GM19324 (cell line): ENCODE results near the gene NDUFB8.

ENCODE experiments used
- ATAC-seq: cut with Tn5 transposase; IDR thresholded peaks from one replicate; pipeline ENCODE4 v1.9.1; 2021; ENCODE audit warnings: mild to moderate bottlenecking, moderate library complexity; ENCODE audit not compliant: unreplicated experiment, low FRiP score

NDUFB8 gene

DNA sequence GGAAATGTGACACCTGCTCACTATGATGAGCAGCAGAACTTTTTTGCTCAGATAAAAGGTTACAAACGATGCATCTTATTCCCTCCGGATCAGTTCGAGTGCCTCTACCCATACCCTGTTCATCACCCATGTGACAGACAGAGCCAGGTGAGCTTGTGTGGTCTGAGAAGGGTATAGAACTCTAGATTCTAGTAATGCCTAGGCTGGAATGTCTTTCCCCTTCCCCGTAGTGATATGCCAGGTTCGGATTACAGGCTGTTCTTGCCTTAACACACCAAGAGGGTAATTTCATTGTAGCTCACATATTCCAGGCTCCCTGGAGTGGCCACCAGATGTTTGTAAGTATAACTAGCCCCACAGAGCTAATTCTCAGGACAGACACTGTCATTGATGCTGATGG lies 15.3 kb upstream of the NDUFB8 start:
- no peak for ATAC-seq

DNA sequence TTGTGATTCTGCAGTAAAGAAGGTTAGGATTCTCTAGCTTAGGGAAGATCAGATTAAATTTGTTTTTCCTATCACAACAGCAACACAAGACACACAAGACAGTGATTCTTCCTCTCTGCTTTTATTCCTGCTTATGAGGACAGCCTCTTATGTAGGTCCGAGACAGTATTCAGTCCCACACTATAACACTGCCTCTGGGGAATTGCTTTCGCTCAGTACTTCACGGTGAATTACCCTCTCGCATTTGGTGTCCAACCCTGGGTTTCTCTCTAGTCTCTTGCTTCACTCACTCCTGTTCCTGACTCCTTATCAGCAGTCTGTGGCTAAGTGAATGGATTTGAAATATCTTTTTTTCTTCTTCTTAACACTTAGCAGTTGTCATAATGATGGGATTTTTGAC lies 7.8 kb upstream of the NDUFB8 start:
- ATAC-seq = no peak

DNA sequence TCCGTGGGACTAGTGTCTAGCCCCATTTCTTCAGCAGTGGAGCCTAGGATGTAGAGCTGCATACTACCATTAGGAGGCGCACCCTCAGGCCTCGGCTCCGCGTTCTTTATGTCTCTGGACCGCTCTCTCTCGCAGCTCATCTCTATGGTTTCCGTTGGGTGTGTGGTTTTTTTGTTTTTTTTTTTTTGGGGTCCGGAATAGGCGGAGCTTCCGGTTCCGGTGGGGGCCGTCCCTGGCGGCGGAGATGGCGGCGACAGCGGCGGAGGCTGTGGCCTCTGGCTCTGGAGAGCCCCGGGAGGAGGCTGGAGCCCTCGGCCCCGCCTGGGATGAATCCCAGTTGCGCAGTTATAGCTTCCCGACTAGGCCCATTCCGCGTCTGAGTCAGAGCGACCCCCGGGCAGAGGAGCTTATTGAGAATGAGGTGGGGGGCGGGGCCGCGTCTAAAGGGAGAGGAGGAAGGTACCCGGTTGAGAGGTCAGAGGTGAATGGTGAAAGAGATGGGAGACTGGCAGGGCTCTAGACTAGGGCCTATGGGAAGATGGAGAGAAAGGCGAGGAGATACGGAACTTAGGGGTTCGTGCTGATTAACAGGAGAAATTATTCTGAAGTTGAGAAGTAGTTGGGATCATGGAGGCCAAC lies 6.2 kb upstream of the NDUFB8 start, which contains the start of gene HIF1AN:
HIF1AN (plus strand) TSS at position 229 of the 639 bp plus-strand sequence; CDS start at position 245, 16 bp downstream.
- peak; percentile 97 for ATAC-seq

GRCh38 chr10:100535338-100535714 lies 5.7 kb upstream of the NDUFB8 start:
- ATAC-seq = peak; percentile 3

DNA sequence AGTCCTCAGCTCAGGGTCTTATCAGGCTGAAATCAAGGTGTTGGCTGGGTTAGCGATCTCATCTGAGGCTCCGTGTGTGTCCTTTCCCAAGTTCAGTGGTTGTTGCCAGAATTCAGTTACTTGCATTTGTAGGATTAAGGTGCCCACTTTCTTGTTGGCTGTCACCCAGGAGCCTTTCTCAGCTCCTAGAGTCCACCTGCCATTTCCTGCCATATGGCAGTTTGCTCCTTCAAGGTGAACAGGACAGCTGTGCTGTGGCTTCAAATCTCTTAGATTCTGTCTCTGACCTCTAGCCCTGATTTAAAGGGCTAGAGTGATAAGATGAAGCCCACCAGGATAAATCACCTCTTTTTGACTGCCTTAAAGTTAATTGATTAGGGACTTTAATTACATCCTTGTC lies 5.1 kb upstream of the NDUFB8 start:
- no peak for ATAC-seq

DNA sequence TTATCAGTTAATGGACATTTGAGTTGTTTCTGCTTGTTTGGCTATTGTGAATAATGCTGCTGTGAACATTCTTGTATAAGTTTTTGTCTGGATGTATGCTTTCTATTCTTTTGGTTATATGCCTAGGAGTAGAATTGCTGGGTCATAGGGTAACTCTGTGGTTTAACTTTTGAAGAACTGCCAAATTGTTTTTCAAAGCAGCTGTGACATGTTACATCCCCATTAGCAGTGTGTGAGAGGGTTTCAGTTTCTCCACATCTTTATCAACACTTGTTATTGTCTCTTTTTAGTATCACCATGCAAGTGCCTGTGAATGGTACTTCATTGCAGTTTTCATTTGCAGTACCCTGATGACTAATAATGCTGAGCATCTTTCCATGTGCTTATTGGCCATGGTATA lies 2.1 kb upstream of the NDUFB8 start:
- no peak for ATAC-seq

GRCh38 chr10:100528921-100529474 lies 673 bp downstream of the NDUFB8 start:
- ATAC-seq = peak; percentile 13

DNA sequence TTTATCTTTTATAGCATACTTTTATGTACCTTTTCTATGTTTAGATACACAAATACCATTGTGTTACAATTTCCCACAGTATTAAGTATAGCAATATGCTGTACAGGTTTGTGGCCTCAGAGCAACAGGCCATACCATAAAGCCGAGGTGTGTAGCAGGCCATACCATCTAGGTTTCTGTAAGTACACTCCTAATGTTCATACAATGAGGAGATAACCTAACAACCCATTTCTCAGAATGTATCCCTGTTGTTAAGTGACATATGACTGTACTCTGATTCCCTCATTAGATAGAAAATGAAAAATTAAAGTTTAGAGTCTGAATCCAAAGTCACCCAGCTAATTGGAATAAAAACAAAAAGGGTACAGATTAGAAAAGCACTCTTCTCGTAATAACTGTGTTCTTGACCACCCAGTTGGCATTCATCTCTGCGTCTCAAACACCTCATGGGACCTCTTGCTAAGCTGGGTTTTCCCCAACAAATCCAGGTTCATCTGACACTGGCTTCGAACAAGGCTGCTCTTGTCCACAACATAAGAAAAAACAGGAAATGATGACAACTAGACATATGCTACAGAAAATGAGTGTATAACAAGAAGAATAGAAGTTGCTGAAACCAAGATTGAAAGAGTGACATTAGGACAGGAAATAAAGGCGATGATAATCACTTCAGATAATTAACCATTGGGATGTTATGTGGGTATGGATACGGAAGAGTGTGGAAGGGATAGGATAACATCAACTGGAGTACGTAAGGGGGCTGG lies 1.4 kb downstream of the NDUFB8 start:
- no peak for ATAC-seq

GRCh38 chr10:100524638-100525037 lies 5.0 kb downstream of the NDUFB8 start:
- no peak for ATAC-seq

- ATAC-seq = no peak
Observed at GRCh38 chr10:100524206-100524605, 5.5 kb downstream of the NDUFB8 start.

DNA sequence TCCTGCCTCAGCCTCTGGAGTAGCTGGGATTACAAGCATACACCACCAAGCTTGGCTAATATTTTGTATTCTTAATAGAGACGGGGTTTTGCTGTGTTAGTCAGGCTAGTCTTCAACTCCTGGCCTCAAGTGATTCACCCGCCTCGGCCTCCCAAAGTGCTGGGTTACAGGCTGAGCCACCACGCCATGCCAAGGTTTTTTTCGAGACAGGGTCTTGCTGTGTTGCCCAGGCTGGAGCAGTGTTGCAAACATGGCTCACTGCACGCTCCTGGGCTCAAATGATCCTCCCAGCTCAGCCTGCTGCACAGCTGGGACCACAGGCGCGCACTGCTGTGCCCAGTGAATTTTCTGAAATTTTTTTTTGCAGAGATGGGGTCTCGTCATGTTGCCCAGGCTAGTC lies 6.7 kb downstream of the NDUFB8 start:
- ATAC-seq = no peak

DNA sequence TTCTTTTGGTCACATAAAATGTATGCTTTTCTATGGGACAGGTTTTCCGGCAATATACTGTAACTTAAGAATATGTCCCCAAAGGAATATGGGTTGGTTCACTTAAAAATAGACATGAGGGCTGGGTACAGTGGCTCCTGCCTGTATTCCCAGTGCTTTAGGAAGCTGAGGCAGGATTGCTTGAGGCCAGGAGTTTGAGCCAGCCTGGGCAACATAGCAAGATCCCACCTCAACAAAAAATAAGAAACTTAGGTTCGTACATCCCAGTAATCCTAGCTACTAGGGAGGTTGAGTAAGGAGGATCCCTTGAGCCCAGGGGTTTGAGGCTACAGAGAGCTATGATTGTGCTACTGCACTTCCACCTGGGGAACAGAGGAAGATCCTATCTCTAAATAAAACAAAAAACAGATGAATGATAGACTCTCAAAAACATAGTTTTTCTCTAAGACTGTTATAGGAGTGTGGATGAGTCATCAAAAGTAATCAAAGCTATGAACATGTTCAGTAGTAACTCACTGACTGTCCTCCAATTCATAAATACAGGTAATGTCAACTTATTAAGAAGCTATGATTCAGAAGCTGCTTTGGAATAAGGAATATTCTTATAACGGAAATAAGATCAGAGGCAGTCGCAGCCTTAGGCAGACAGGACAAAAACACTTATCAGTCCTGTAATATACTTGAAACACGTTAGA lies 7.4 kb downstream of the NDUFB8 start:
- no peak for ATAC-seq

DNA sequence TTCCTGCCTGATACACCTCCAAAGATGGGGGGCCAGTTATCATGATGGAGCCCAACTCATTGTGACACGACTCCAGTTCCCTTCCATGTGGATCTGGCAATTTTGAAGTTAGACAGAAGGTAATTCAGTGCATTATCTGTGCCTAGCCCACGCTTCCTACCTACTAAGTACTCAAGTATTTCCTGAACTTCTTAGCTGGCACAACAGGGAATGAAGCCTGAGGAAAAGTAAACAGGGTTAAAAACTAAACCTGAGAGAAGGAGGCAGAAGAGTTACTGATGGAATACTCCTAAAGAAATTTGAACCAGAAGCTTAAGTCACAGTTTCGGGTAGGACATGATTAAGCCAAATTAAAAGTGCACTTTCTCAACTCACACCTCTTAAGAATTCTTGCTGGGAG lies 8.9 kb downstream of the NDUFB8 start:
- ATAC-seq = no peak

DNA sequence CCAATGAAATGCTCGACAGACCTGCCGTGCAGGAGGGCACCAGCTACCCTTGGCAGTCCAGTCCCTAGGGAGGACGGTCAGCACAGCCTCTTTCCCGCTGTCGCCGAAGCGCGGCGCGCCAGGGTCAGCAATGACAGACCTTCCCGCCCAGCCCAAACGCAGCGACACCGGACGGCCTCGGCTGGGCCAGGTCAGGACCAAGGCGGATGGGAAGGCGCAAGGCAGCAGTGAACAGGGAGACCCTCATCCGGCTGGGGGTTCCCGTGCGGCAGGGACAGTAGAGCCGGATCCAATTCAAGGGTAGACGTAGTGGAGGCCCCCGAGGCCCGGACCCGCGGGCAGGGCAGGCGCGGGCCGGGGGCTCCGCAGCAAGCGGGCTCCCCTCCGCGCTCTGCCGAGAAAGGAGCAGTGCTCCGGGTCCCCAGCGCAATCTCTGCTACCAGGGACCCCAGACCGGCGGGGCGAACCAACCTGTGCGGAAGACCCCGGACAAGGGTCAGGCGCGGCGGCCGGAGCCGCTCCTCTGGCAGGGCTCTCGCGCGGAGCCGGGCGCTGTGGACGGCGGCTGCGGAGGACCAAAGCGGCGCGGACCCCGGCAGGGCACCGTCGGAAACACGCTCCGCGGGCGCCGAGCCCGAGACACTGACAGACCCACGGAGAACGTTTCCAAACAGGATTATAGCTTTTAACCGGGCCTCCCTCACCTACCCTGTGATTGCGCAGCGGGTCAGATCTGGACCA lies 10.2 kb downstream of the NDUFB8 start, which contains the start of gene SEC31B:
SEC31B (minus strand) TSS at position 551 of the 741 bp plus-strand sequence. CDS start 2,909 bp downstream, outside the sequence.
- ATAC-seq = no peak

- no peak for ATAC-seq
Observed at GRCh38 chr10:100518761-100519241, 10.9 kb downstream of the NDUFB8 start.

DNA sequence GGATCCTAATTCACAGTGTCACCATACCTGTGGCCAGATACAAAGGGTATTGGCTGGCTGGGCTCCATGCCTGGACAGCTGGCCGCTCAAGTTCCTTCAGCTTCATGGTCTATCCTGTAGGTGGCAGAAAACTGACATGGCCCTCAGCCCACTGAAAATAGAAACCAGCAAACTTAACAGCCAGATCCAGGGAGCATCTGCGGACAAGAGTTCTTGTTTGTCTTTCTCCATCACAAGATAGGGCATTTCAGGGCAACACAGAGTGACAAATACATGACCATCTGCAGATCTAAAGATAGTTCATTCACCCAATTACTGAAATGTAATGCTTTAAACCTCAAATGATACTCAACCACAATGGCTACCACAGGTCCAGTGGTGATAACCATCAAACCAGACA lies 12.8 kb downstream of the NDUFB8 start:
- ATAC-seq = no peak

DNA sequence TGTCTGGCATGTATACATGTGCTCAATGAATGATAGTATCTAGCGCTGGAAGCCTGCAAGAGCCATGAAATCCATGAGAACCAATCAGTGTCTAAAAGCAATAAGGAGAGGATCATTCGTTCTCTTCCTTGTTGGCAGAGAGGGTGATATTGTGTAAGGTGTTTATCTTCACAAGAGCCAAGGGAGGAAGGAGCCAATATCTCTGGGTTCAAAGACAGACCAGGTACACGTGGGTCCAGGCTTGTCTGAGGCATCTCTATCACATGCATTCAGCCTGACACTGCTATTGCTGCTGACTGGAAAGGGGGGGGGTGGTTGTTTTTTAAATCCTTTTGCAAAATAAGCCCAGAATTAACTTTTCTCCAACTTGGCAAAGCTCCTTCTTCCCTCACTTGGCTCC lies 14.1 kb downstream of the NDUFB8 start:
- ATAC-seq = no peak

DNA sequence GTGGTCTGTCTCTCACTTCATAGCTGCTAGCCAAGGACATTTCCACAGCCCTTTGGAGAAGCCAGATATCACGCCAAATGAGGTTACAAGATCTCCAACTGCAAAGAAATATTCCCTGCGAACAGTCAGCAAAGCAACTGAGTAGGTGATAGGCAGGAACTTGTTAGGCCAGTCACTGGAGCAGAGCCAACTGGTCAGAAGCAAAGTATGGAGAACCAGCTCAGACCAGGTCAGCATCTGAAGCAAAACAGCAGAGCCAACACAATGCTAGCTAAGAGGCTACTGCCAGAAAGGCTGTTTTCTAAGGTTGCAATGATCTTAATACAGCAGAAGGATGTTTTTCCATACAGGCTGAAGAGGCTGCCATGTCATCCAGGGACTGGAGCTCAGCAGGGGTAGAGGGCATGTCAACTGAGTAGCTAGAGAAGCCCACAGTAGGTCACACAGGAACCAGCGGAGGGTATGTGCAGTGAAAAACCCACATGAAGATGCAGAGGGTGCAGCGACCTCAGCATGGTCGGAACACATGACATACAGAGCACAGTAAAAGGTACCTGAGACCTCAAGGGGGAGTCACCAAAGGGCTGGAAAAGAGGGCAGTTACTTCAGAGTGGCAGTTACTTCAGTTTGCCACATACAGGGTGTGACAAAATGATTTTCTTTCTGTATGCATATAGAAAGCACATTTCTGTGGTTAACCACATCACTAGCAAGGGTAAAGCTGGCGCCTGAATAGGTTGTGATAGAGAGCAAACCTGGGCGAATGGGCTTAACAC lies 18.9 kb downstream of the NDUFB8 start:
- ATAC-seq = no peak

DNA sequence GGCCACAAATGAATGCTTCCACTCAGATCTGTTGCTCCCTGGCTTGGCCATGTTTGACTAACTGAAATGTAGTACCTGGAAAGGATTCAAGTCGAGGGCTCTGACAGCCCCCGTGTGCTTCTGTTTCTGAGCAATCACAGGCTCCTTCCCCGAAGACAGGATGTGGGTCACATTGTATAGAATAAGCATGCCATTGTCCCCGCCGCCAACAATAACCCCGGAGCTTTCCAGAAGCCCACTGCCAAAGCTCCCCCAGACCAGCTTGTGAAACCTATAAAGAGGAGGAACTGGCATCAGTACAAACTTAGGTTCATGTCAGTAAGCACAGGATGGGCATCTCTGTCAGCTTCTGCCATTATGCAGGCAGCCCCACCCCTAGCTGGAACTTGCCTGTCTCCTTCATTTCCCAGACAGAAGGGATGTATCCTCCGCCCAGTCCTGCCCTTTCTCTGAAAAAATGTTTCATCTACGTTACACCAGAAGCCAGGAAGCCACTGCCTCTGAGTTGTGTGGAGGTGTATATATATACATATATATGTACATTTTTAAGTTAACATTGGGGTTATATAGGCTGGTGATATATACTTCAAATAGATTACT lies 20.3 kb downstream of the NDUFB8 start:
- no peak for ATAC-seq
